Ovary (tissue), 3 donors: ENCODE results near the gene AAK1.

Experiments
- CTCF ChIP-seq, 3 donors: fragments of 450-650 bp in 2 of 3; fragments of 200-600 bp in 1 of 3; IDR thresholded peaks; one replicate each; pipeline versions ENCODE4 v1.5.1 to v1.8.0; 2016 to 2022; ENCODE audit warnings: antibody characterized with exemption in 3 of 3, mild to moderate bottlenecking in 1 of 3
- EP300 ChIP-seq: sonication (generic); formaldehyde crosslinking; IDR thresholded peaks from one replicate; pipeline ENCODE4 v1.6.1; 2017; ENCODE audit warnings: antibody characterized with exemption
- POLR2A ChIP-seq: fragments of 450-650 bp; IDR thresholded peaks from one replicate; pipeline ENCODE4 v1.6.1; 2017; ENCODE audit warnings: antibody characterized with exemption, mild to moderate bottlenecking, moderate library complexity
- donor health status: DM: no; HTN: no; CAD: no.

GRCh38 chr2:69597105-69597504, 46.4 kb downstream of the AAK1 start:
- TF ChIP-seq CTCF (IDR thresholded peaks at IDR 0.05), result no peak
- TF ChIP-seq POLR2A, result no peak
- no peak for TF ChIP-seq EP300
